ENCODE measurements around the gene MYO7B.

- TF ChIP-seq POLR2A (IDR thresholded peaks at IDR 0.05; ENCODE audit: low read length) (no peak), GATA1 (IDR thresholded peaks at IDR 0.05; ENCODE audit: low read depth, low read length) (no peak)
Measured at GRCh38 chr2:127618551-127619202, 83.2 kb downstream of the MYO7B start.

All from erythroblast (primary cell).